Vagina (tissue), 2 donors: ENCODE measurements around the gene GPRC5D.

Experiments used
- CTCF ChIP-seq, 3 experiments: fragments of 450-650 bp in 2 of 3; fragments of 200-600 bp in 1 of 3; sonication (generic) in 1 of 3; IDR thresholded peaks; one replicate each; pipeline ENCODE4 v1.5.1; 2017 to 2019; ENCODE audit warnings: antibody characterized with exemption in 3 of 3, mild to moderate bottlenecking in 2 of 3, moderate library complexity in 2 of 3
- POLR2A ChIP-seq, 2 donors: fragments of 450-650 bp; IDR thresholded peaks; one replicate each; pipeline ENCODE4 v1.6.1; 2017; ENCODE audit warnings: antibody characterized with exemption in 2 of 2, mild to moderate bottlenecking in 2 of 2, moderate library complexity in 2 of 2
- POLR2AphosphoS5 ChIP-seq, 2 donors: sonication (generic); formaldehyde crosslinking; IDR thresholded peaks; one replicate each; pipeline ENCODE4 v1.9.0; 2017; ENCODE audit warnings: antibody characterized with exemption in 2 of 2, mild to moderate bottlenecking in 2 of 2, low read depth in 1 of 2; ENCODE audit not compliant: insufficient read depth in 1 of 2

- no peak for TF ChIP-seq CTCF (IDR thresholded peaks at IDR 0.05)
- TF ChIP-seq POLR2AphosphoS5 (IDR thresholded peaks at IDR 0.05; ENCODE audit: insufficient read depth in 1 of 2, low read depth in 1 of 2), result no peak
- no peak for TF ChIP-seq POLR2A (IDR thresholded peaks at IDR 0.05)
Measured at GRCh38 chr12:12939888-12940287, 12.1 kb downstream of the GPRC5D start.
